Measurements from ENCODE around the gene KCNE5.
"Not testable (repeated sequence)": the region's sequence is repeated elsewhere in the genome, so short reads cannot be mapped to it uniquely, and the experiment has no call there.

Gene KCNE5

GRCh38 chrX:109643687-109644086 is 18.7 kb upstream of the KCNE5 start:
- Histone ChIP-seq H4K8ac (ENCODE audit: low read depth, low read length) (no peak overlapping the region), H3K4me3 (ENCODE audit: low read length) (no peak overlapping the region), H2BK5ac (ENCODE audit: low read length) (no peak overlapping the region), H3K79me1 (ENCODE audit: low read length) (no peaks in the 10 kb centered on the region), H3K36me3 (ENCODE audit: control insufficient read depth, insufficient read depth, low read length) (no peaks in the 10 kb centered on the region), H3K27ac (ENCODE audit: low read depth, low read length) (no peak overlapping the region), H3K4ac (ENCODE audit: low read depth, low read length) (no peak overlapping the region), H3K23ac (ENCODE audit: low read length) (no peak overlapping the region), H3K56ac (ENCODE audit: low read length) (no peak overlapping the region), H3K4me1 (ENCODE audit: control insufficient read depth, low read depth, low read length) (no peaks in the 10 kb centered on the region), H2BK120ac (ENCODE audit: low read depth, low read length) (no peak overlapping the region), H3K4me2 (ENCODE audit: low read length) (no peak overlapping the region), H3K27me3 (ENCODE audit: insufficient read depth, low read length, poor library complexity) (no peaks in the 10 kb centered on the region), H2AK5ac (ENCODE audit: low read length) (no peak overlapping the region), H2BK15ac (replicated peaks; ENCODE audit: low read depth) (no peak overlapping the region), H3K9ac (ENCODE audit: low read length) (no peak overlapping the region), H4K5ac (ENCODE audit: low read length) (no peak overlapping the region), H3K79me2 (ENCODE audit: control insufficient read depth, insufficient read depth, low read length) (no peaks in the 10 kb centered on the region), H3K18ac (ENCODE audit: low read length) (no peak overlapping the region)
- DNase-seq = no peak
- WGBS (ENCODE audit: extremely low coverage, insufficient coverage, low lambda C conversion rate) = no CpG with 5 or more reads among the region's 2 CpGs

- Histone ChIP-seq H3K18ac (ENCODE audit: low read length) (no peak overlapping the region), H2AK5ac (ENCODE audit: low read length) (no peak overlapping the region), H2BK15ac (replicated peaks; ENCODE audit: low read depth) (no peak overlapping the region), H4K8ac (ENCODE audit: low read depth, low read length) (no peak overlapping the region), H3K23ac (ENCODE audit: low read length) (no peak overlapping the region), H3K27me3 (ENCODE audit: insufficient read depth, low read length, poor library complexity) (no peaks in the 10 kb centered on the region), H3K27ac (ENCODE audit: low read depth, low read length) (no peak overlapping the region), H4K5ac (ENCODE audit: low read length) (no peak overlapping the region), H3K56ac (ENCODE audit: low read length) (no peak overlapping the region), H3K4ac (ENCODE audit: low read depth, low read length) (no peak overlapping the region), H3K36me3 (ENCODE audit: control insufficient read depth, insufficient read depth, low read length) (no peaks in the 10 kb centered on the region), H3K4me2 (ENCODE audit: low read length) (no peak overlapping the region), H3K9ac (ENCODE audit: low read length) (no peak overlapping the region), H3K4me3 (ENCODE audit: low read length) (no peak overlapping the region), H3K79me1 (ENCODE audit: low read length) (no peaks in the 10 kb centered on the region), H2BK5ac (ENCODE audit: low read length) (no peak overlapping the region), H2BK120ac (ENCODE audit: low read depth, low read length) (no peak overlapping the region), H3K79me2 (ENCODE audit: control insufficient read depth, insufficient read depth, low read length) (no peaks in the 10 kb centered on the region), H3K4me1 (ENCODE audit: control insufficient read depth, low read depth, low read length) (no peaks in the 10 kb centered on the region)
- DNase-seq = no peak
- no CpG with 5 or more reads among the region's 1 CpG for WGBS (ENCODE audit: extremely low coverage, insufficient coverage, low lambda C conversion rate)
These were observed 13.2 kb upstream of the KCNE5 start for GRCh38 chrX:109638158-109638557.

- not testable (repeated sequence) for H3K27me3 ChIP-seq (ENCODE audit: insufficient read depth, low read length, poor library complexity); H2BK120ac ChIP-seq (ENCODE audit: low read depth, low read length); H3K79me2 ChIP-seq (ENCODE audit: control insufficient read depth, insufficient read depth, low read length); H3K4ac ChIP-seq (ENCODE audit: low read depth, low read length); H3K4me2 ChIP-seq (ENCODE audit: low read length); H3K36me3 ChIP-seq (ENCODE audit: control insufficient read depth, insufficient read depth, low read length); H3K4me3 ChIP-seq (ENCODE audit: low read length); H4K5ac ChIP-seq (ENCODE audit: low read length); H3K9ac ChIP-seq (ENCODE audit: low read length); H3K27ac ChIP-seq (ENCODE audit: low read depth, low read length); H2BK5ac ChIP-seq (ENCODE audit: low read length); H2AK5ac ChIP-seq (ENCODE audit: low read length); H3K4me1 ChIP-seq (ENCODE audit: control insufficient read depth, low read depth, low read length); DNase-seq; H3K56ac ChIP-seq (ENCODE audit: low read length); H3K23ac ChIP-seq (ENCODE audit: low read length); H4K8ac ChIP-seq (ENCODE audit: low read depth, low read length); H2BK15ac ChIP-seq (replicated peaks; ENCODE audit: low read depth); H3K18ac ChIP-seq (ENCODE audit: low read length); H3K79me1 ChIP-seq (ENCODE audit: low read length)
- WGBS (ENCODE audit: extremely low coverage, insufficient coverage, low lambda C conversion rate) = no CpG with 5 or more reads among the region's 2 CpGs
These were observed 12.5 kb upstream of the KCNE5 start for GRCh38 chrX:109637477-109637876.

- H3K4me3 ChIP-seq (ENCODE audit: low read length) = no peak overlapping the region
- no peak overlapping the region for H3K27ac ChIP-seq (ENCODE audit: low read depth, low read length)
- H3K18ac ChIP-seq (ENCODE audit: low read length) = no peak overlapping the region
- H3K79me2 ChIP-seq (ENCODE audit: control insufficient read depth, insufficient read depth, low read length) = no peaks in the 10 kb centered on the region
- no peaks in the 10 kb centered on the region for H3K36me3 ChIP-seq (ENCODE audit: control insufficient read depth, insufficient read depth, low read length)
- no peak overlapping the region for H3K23ac ChIP-seq (ENCODE audit: low read length)
- no peak overlapping the region for H3K9ac ChIP-seq (ENCODE audit: low read length)
- no CpG with 5 or more reads among the region's 3 CpGs for WGBS (ENCODE audit: extremely low coverage, insufficient coverage, low lambda C conversion rate)
- H2BK15ac ChIP-seq (replicated peaks; ENCODE audit: low read depth) = no peak overlapping the region
- H2BK5ac ChIP-seq (ENCODE audit: low read length) = no peak overlapping the region
- no peak overlapping the region for H2BK120ac ChIP-seq (ENCODE audit: low read depth, low read length)
- H4K5ac ChIP-seq (ENCODE audit: low read length) = no peak overlapping the region
- no peak overlapping the region for H2AK5ac ChIP-seq (ENCODE audit: low read length)
- no peak overlapping the region for H3K4ac ChIP-seq (ENCODE audit: low read depth, low read length)
- DNase-seq = peak; percentile 49
- H3K27me3 ChIP-seq (ENCODE audit: insufficient read depth, low read length, poor library complexity) = no peaks in the 10 kb centered on the region
- H3K4me1 ChIP-seq (ENCODE audit: control insufficient read depth, low read depth, low read length) = no peaks in the 10 kb centered on the region
- no peak overlapping the region for H4K8ac ChIP-seq (ENCODE audit: low read depth, low read length)
- no peak overlapping the region for H3K56ac ChIP-seq (ENCODE audit: low read length)
- no peaks in the 10 kb centered on the region for H3K79me1 ChIP-seq (ENCODE audit: low read length)
- no peak overlapping the region for H3K4me2 ChIP-seq (ENCODE audit: low read length)
These were observed 10.2 kb upstream of the KCNE5 start for GRCh38 chrX:109635146-109635545.

GRCh38 chrX:109632906-109633504 is 8.0 kb upstream of the KCNE5 start:
- H3K27ac ChIP-seq (ENCODE audit: low read depth, low read length) = no peak overlapping the region
- H3K4me3 ChIP-seq (ENCODE audit: low read length) = no peak overlapping the region
- no peak overlapping the region for H3K4ac ChIP-seq (ENCODE audit: low read depth, low read length)
- H3K27me3 ChIP-seq (ENCODE audit: insufficient read depth, low read length, poor library complexity) = no peaks in the 10 kb centered on the region
- H4K5ac ChIP-seq (ENCODE audit: low read length) = no peak overlapping the region
- no peaks in the 10 kb centered on the region for H3K79me1 ChIP-seq (ENCODE audit: low read length)
- H2BK5ac ChIP-seq (ENCODE audit: low read length) = no peak overlapping the region
- DNase-seq = peak; percentile 11
- no peak overlapping the region for H2BK120ac ChIP-seq (ENCODE audit: low read depth, low read length)
- no peak overlapping the region for H3K4me2 ChIP-seq (ENCODE audit: low read length)
- no peaks in the 10 kb centered on the region for H3K36me3 ChIP-seq (ENCODE audit: control insufficient read depth, insufficient read depth, low read length)
- no peaks in the 10 kb centered on the region for H3K79me2 ChIP-seq (ENCODE audit: control insufficient read depth, insufficient read depth, low read length)
- H3K18ac ChIP-seq (ENCODE audit: low read length) = no peak overlapping the region
- no peak overlapping the region for H3K9ac ChIP-seq (ENCODE audit: low read length)
- H2BK15ac ChIP-seq (replicated peaks; ENCODE audit: low read depth) = no peak overlapping the region
- H3K4me1 ChIP-seq (ENCODE audit: control insufficient read depth, low read depth, low read length) = no peaks in the 10 kb centered on the region
- H2AK5ac ChIP-seq (ENCODE audit: low read length) = no peak overlapping the region
- no CpG with 5 or more reads among the region's 5 CpGs for WGBS (ENCODE audit: extremely low coverage, insufficient coverage, low lambda C conversion rate)
- no peak overlapping the region for H3K56ac ChIP-seq (ENCODE audit: low read length)
- H3K23ac ChIP-seq (ENCODE audit: low read length) = no peak overlapping the region
- H4K8ac ChIP-seq (ENCODE audit: low read depth, low read length) = no peak overlapping the region

- H3K27ac ChIP-seq (ENCODE audit: low read depth, low read length) = no peak overlapping the region
- no peak for DNase-seq
- no CpG with 5 or more reads among the region's 3 CpGs for WGBS (ENCODE audit: extremely low coverage, insufficient coverage, low lambda C conversion rate)
These were observed 4.3 kb upstream of the KCNE5 start for GRCh38 chrX:109629310-109629709.

More at GRCh38 chrX:109629310-109629709, 4.3 kb upstream of the KCNE5 start:
- Histone ChIP-seq H3K4me1 (ENCODE audit: control insufficient read depth, low read depth, low read length) (no peaks in the 10 kb centered on the region), H4K5ac (ENCODE audit: low read length) (no peak overlapping the region), H3K4ac (ENCODE audit: low read depth, low read length) (no peak overlapping the region), H3K27me3 (ENCODE audit: insufficient read depth, low read length, poor library complexity) (no peaks in the 10 kb centered on the region), H3K36me3 (ENCODE audit: control insufficient read depth, insufficient read depth, low read length) (no peaks in the 10 kb centered on the region), H2BK120ac (ENCODE audit: low read depth, low read length) (no peak overlapping the region), H3K23ac (ENCODE audit: low read length) (no peak overlapping the region), H3K79me2 (ENCODE audit: control insufficient read depth, insufficient read depth, low read length) (no peaks in the 10 kb centered on the region), H3K4me2 (ENCODE audit: low read length) (no peak overlapping the region), H3K18ac (ENCODE audit: low read length) (no peak overlapping the region), H3K4me3 (ENCODE audit: low read length) (no peak overlapping the region), H2BK15ac (replicated peaks; ENCODE audit: low read depth) (no peak overlapping the region), H4K8ac (ENCODE audit: low read depth, low read length) (no peak overlapping the region), H2BK5ac (ENCODE audit: low read length) (no peak overlapping the region), H3K9ac (ENCODE audit: low read length) (no peak overlapping the region), H2AK5ac (ENCODE audit: low read length) (no peak overlapping the region), H3K56ac (ENCODE audit: low read length) (no peak overlapping the region), H3K79me1 (ENCODE audit: low read length) (no peaks in the 10 kb centered on the region)
